HG02970 (cell line): ENCODE data around the gene GATA1.

Experiments
- ATAC-seq: cut with Tn5 transposase; IDR thresholded peaks from one replicate; pipeline ENCODE4 v1.9.1; 2021; ENCODE audit warnings: mild to moderate bottlenecking, moderate library complexity, moderate number of reproducible peaks; ENCODE audit not compliant: unreplicated experiment, low FRiP score

The GATA1 gene

DNA sequence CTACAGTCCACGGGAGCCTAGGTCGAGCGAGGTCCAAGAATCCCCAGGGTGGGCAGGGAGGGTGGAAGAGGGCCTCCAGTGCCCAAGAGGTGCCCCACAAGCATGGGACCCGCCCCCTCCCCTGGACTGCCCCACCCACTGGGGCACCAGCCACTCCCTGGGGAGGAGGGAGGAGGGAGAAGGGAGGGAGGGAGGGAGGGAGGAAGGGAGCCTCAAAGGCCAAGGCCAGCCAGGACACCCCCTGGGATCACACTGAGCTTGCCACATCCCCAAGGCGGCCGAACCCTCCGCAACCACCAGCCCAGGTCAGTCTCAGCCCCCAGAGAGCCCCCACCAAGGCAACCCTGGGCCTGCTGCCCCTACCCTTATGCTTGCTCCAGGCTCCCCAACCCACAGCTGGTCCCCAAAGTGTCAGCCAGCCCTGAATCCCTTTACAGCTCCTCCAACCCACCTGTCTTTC lies at the start of gene GATA1:
TSS of gene GATA1 (plus strand) at position 250 of the 460 bp plus-strand sequence. CDS start 4,520 bp downstream, outside the sequence.
- ATAC-seq = no peak

DNA sequence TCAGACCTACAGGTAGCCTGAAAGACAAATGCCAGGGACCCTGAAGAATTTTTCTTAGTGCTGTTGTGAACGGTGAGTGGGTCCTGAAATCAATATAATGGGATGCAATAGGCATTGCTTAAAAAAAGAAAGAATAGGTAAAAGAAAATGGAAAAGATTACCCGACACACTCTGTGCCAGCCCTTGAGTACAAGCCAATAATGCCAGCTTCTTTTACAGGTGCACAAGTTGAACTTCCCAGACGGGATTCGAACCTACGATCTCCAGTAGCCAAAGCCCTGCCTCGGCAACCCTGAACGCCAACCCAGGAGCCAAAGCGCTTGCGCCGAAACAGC lies 49.5 kb upstream of the GATA1 start:
- no peak for ATAC-seq

- ATAC-seq = peak; percentile 87
These were observed 49.0 kb upstream of the GATA1 start for GRCh38 chrX:48737213-48737938.

DNA sequence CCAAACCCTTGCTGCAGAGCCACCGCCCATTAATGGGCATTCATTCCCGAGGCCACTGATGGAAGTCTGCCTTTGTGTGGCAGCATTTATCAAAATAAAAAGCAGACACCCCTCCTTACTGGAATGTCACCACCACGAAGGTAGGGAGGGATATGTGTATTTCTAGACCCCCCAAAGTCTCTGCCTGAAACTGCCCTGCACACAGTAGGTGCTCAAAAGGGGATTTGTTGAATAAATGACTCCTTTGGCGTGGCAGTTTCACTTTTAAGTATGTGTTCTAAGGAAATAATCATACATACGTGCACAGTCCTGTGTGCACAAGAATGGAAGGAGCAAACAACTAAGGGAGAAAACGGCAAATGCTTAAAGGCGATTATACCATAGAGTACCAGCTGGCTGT lies 48.5 kb upstream of the GATA1 start:
- no peak for ATAC-seq

- no peak for ATAC-seq
These were observed 44.6 kb upstream of the GATA1 start for GRCh38 chrX:48741834-48742233.

- no peak for ATAC-seq
These were observed 41.2 kb upstream of the GATA1 start for GRCh38 chrX:48745222-48745621.

DNA sequence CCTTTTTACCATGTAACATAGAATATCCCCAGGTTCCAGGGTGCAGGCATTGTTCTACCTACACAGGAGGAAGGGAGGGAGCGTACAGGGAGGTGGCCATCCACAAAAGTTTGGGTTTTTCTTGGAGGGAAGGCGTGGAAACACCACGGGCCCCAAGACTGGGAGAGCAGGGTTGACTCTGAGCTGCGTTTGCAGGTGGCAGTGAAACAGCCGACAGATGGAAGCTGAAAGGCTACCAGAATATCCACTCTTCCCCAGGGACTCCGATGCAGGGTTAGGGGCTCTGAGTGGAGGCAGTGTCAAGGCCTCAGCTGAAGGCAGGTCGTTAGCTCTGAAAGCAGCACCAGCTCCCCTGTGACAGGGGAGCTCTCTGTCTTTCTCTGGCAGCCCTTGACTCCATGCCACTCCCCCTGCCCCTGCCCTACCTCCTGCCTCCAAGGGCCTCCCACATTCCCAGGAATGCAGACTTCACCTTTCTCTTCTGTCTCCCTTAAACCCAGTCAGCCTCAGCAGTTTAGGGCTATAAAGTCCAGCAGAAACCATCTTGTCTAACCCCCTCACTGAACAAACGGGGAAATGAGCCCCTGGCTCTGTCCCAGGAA lies 38.9 kb upstream of the GATA1 start:
- ATAC-seq = no peak

GRCh38 chrX:48749182-48749581 lies 37.2 kb upstream of the GATA1 start:
- no peak for ATAC-seq

DNA sequence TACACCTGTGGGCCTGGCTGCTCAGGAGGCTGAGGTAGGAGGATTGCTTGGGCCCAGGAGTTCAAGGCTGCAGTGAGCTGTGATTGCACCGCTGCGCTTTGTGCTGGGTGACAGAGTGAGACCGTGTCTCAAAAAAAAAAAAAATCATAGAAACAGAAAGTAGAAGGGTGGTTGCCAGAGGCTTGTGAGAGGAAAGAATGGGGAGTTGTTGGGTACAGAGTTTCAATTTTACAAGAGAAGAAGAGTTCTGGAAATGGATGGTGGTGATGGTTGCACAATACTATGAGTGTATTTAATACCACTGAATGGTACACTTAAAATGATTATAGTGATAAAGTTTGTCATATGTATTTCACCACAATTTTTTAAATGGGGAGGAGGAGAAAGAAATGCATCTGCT lies 35.0 kb upstream of the GATA1 start:
- ATAC-seq = no peak

DNA sequence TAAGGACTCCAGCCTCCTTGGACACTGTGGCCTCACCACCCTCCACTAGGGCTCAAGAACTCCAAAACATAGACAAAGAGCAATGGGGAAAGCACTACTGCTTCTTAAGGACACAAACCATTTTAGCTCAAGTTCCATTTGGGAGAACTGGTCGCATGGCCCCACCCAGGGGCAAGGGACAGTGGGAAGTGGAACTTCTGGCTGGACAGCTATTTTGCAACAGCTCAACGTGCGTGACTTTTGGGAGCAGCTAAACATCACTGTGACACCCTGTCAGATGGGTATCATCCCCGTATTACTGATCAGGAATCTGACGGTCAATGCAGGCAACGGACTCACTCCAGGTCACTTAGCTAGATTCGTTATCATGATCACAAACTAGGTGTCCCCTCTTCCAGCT lies 33.9 kb upstream of the GATA1 start:
- no peak for ATAC-seq

DNA sequence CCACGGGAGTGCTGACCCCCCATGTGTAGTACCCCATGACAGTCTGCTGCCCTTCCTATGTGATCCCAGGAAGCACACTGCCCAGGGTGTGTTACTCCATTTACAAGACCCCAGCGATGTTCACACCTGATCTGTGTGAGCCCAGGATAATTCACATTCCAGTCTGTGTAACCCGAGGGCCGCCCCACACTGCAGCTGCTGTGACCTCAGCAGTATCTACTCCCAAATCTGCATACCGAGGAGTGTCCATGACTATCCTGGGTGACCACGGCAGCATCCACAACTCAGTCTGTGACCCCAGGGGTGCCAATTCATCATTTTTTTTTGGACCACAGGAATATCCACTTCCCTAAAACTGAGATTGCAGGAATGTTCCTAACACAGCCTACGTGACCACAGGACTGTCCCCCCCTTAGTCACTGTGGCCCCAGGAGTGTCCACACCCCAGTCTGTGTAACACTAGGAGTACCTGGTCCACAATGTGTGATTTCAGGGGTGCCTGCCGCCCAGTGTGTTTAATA lies 32.6 kb upstream of the GATA1 start:
- ATAC-seq = no peak

- no peak for ATAC-seq
These were observed 32.2 kb upstream of the GATA1 start for GRCh38 chrX:48754238-48754637.

GRCh38 chrX:48761674-48762471 lies 24.5 kb upstream of the GATA1 start, which contains the start of gene GLOD5:
Gene GLOD5, plus strand, starts transcription at chrX:48761747. Its CDS starts 44 bp downstream, at chrX:48761791.
- ATAC-seq = no peak

DNA sequence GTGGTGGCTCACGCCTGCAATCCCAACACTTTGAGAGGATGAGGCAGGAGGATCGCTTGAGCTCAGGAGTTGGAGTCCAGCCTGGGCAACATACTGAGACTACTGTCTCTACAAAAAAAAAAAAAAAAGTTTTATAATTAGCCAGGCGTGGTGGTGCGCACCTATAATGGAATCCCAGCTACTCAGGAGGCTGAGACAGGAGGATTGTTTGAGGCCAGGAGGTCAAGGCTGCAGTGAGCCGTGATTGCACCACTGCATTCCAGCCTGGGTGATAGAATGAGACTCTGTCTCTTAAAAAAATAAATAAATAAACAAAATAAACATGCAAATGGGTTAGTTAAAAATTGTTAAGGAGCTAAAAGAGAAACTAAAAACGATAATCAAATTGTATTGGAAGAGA lies 17.2 kb upstream of the GATA1 start:
- ATAC-seq = no peak

DNA sequence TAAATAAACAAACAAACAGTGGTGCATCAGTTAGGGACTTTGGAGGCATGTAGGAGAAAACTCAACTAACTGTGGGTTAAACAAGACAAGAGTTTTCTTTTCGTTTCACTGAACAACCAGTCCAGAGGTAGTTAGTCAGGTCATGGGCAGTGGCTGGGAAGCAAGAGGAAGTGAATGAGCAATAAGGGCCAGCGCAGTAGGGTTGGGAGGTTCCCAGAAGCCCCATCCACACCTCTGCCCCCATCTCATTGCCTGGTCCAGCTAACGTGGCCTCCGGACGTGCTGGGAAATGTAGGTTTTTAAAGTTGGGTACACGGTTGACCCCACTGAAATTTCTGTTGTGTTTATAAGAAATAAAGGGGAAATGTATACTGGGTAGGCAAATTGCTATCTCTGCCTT lies 16.1 kb upstream of the GATA1 start:
- ATAC-seq = no peak

GRCh38 chrX:48772602-48773001 lies 13.8 kb upstream of the GATA1 start:
- ATAC-seq = no peak

DNA sequence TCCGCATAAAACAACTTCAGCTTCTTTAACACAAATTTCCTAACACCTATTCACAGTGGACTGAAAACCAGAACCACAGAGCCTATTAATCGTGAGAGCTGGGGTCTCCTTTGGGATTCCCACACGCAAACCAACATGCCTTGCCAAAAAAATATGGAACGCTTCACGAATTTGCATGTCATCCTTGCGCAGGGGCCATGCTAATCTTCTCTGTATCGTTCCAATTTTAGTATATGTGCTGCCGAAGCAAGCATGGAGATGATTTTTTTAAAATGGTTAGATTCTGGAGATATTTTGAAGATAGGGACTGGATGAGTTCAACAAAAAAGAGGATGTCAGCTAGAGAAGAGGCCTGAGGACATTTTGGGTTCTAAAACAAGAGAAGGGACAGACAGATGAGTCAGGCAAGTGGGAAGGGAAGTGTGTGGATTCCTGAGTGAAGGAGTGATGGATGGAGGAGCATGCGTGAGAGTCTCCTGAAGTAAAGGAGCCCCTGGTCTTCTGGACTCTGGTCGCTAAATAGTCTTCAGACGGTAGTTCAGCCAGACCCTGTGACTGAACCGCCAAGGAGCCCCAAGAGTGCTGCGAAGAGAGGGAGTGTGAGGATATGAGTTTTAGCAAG lies 9.5 kb upstream of the GATA1 start:
- ATAC-seq = no peak

- no peak for ATAC-seq
These were observed 7.0 kb upstream of the GATA1 start for GRCh38 chrX:48779399-48779798.

DNA sequence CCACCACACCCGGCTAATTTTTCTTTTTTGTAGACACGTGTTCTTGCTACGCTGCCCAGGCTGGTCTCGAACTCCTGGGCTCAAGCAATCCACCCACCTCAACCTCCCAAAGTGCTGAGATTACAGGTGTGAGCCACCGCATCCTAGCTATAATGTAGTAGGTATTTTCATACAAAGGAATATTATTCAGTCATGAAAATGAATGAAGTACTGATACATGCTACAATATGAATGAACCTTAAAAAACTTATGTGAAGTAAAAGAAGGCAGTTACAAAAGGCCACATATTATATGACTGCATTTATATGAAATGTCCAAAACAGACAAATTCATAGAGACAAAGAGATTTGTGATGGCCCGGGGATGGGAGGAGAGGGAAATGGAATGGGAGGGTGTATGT lies 4.7 kb upstream of the GATA1 start:
- ATAC-seq = no peak

- no peak for ATAC-seq
These were observed 4.2 kb upstream of the GATA1 start for GRCh38 chrX:48782216-48782615.

DNA sequence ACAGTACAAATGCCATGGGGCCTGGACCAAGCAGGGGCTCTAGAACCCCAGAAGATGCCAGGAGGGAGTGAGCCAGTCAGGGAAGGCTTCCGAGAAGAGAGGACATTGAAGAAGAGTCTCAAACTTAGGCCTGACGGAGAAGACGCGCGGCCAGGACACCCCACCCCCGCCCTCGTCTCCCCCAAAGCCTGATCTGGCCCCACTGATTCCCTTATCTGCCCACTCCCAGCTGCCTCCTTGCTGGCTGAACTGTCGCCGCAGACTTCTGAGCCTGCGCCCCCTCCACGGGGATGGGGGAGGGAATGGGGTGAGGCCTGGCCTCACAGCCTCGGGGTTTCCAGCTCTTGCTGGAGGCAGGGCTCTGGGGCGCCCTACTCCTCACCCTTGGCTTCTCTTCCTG lies 3.6 kb upstream of the GATA1 start:
- no peak for ATAC-seq
